Stromal cell of bone marrow (primary cell): ENCODE results near the gene RAB11FIP2.

Source experiments
- DNase-seq: peaks from one replicate; pipeline ENCODE4 v3.0.0-alpha.2; 2012; ENCODE audit warnings: low read depth

Gene RAB11FIP2

DNA sequence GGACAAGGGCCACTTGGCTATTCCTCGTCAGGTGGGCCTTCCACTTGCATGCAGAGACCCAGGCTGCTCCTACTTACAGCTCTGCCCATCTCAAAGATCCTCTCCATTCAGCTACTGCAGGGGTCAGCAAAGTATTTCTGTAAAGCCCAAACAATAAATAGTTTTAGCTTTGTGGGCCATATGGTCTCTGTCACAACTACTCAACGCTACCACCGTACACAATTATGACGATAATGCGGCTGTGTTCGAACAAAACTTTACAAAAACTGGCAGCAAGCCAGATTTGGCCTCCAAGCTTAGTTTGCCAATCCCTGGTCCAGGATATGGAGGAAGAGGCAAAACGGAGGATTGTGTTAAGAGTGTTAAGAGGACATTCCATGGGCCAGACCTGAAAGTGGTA lies 12.8 kb downstream of the RAB11FIP2 start:
- no peak for DNase-seq

GRCh38 chr10:118032564-118032963 lies 14.2 kb downstream of the RAB11FIP2 start:
- no peak for DNase-seq

- no peak for DNase-seq
These were observed 15.2 kb downstream of the RAB11FIP2 start for GRCh38 chr10:118031351-118032075.

DNA sequence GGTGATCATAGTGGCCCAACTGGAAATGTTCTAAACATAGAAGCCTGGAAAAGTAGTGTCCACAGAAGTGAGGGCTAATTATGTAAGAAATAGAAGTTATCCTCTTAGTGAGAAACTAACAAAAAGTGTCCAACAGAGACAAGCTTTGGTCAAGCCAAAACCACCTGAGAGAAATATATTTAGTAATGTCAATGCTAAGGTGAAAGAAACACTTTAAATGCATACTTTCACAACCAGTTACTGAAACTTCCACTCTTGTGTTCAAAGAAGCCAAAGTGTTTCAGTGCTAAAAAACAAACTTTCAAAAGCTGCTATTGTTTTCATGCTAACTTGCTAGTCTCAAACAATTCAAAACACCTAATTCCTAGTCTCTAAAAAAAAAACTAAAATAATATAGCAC lies 18.1 kb downstream of the RAB11FIP2 start:
- no peak for DNase-seq

- DNase-seq, result no peak
These were observed 19.3 kb downstream of the RAB11FIP2 start for GRCh38 chr10:118027397-118027796.

GRCh38 chr10:118026936-118027335 lies 19.8 kb downstream of the RAB11FIP2 start:
- no peak for DNase-seq

DNA sequence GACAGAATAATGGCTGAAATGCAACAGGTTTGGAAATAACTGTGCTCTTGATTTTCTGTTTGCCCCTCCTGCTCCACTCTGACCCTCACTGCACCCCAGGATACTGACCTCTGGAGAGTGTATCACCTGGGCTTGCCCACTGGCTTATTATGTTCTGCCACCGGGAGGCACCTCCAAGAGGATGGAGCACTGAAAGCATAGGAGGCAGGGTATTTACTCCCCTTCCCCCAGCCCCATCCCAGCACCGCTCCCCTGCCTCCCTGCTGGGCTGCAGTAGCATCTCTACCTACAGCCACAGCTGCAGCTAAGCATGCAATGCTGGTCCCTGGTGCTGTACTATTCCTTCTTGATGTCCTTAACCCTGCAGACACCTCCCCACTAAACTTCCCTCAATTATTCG lies 26.4 kb downstream of the RAB11FIP2 start:
- DNase-seq, result no peak

- no peak for DNase-seq
These were observed 28.9 kb downstream of the RAB11FIP2 start for GRCh38 chr10:118017850-118018249.

DNA sequence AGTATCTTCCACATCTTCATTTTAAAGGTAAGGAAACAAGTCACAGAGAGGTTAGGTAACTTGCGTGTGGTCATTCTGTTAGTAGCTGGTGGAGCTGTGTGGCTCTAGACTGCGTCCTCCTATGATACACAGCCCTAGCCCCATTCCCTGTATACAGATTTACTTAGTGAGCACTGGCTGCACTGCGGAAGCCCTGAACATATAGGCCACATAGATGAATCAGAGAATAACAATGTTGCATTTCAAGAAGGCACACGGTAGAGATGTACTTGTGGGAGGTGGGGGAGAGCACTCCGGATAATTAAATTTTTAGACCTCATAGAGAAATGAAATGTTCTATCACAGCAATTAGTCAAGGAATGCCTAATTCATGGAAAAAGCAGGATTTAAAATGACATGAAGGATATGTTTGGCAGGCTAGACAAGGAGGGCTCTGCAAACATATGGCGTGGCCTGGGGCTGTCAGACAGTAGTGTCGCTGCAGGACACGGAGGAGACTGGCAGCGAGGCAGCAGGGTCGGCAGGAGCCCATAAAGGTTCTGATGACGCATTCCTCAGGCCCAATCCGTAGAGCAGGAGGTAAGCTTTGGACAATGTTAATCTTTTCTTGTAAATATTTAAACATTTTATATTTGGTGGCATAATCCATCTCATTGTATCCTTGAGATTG lies 29.5 kb downstream of the RAB11FIP2 start:
- no peak for DNase-seq

DNA sequence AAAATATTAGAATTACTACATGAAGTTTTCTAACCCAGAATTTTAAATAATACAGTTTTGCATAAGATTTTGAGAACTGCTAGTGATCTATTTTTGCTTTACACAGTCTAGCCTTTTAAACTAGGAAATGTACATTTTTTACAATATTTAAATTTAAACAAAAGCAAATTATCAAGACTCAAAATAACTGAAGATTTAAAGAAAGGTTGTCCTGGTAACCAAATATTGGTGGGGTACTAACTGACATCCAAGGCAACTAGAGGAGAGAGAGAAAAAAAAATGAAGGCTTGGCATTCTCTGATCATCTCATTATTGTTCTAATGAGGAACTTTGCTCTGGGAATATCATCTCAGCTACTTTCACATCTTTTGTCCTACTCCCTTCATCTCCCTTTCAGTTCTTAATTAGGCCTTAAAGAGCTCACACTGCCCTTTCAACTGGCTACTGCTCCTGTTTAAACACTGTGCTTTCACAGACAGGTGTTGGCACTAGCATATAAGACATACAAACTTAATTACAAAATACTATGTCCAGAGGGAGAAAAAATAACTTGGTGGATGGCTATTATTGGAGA lies 33.7 kb downstream of the RAB11FIP2 start:
- DNase-seq, result no peak

DNA sequence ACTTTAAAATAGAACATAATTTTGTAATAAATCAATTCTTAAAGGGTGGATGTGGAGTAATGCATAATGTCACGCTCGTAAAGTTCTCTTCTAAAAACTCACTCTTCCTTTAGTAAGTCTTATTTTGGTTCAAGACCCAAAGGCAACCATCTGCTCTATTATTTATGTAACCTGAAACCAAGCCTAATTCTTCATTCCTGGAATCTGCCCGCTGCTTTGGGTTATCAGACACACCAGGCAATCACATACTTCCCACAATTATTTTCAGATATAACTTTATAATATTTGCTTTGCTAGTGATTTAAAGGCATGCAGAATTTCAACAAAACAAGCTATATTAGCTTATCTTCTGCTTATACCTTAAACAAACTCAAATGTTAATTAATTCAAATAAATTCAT lies 39.0 kb downstream of the RAB11FIP2 start:
- no peak for DNase-seq

DNA sequence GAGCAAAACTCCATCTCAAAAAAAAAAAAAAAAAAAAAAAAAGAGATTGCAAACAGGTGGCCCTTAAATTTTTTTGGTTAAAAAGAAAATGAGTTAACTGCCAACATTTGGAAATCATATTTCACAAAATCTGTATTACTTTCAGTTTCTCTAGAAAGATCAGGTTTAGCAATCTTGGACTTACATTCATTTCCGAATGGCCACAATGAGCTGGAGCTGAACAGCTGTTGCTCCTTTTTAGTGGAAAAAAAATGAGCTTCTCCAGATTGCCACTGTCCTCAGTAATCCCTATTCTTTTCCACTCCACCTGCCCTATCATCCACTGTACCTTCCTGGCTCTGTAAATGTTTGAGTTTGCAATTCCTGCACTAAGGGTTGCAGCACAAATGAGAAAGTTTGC lies 43.6 kb downstream of the RAB11FIP2 start:
- no peak for DNase-seq

DNA sequence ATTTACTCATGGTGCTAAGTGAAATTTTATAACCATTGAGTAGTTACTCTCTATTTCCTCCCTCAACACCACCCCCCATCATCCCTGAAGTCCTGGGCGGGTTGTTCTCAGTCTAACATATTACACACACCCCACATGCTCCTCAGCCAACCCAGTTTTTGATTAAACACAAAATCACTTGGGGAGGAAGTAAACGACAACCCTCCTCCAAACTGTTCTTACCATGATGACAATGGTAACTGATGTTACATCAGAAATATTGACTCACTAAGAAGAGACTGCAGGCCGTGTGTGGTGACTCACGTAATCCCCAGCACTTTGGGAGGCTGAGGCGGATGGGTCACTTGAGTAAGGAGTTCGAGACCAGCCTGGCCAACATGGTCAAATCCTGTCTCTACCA lies 44.2 kb downstream of the RAB11FIP2 start:
- no peak for DNase-seq

DNA sequence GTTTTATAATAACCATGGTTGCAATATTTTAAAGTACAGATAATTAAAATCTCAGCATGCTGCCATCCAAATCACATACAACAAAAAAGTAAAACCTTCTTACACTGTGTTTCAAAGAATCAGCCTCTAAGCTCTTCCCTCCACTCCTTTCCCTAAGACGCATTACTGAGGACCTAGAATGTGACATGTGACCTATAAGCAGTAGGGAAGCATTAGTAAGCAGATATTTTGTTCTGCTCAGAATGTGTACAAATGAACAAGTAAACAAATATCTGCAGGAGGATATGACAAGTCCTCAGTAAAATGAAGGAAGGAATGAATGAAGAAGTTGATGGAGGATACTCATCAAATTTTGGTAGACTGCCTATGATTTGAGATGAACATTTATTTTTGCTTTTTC lies 49.1 kb downstream of the RAB11FIP2 start:
- no peak for DNase-seq

- DNase-seq, result no peak
These were observed 50.0 kb downstream of the RAB11FIP2 start for GRCh38 chr10:117996709-117997108.

DNA sequence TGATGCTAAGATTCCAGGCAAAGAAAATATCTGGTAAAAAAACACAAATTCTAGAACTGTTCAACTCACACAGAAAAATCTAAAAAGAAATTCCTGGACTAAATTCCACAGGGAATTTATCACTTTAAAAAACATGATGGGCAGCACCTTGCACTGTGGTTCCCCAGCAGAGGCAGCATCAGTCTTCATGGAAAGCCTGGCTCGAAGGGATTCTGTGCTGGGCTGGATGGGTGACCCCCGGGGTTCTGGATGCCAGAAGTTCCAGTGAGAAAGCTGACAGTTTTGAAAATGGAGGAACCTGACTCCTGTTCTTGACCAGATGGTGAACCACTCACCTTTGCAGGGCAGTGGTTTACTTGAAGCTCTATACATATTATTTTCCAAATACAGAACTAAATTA lies 52.0 kb downstream of the RAB11FIP2 start:
- DNase-seq, result no peak

GRCh38 chr10:117993166-117993565 lies 53.6 kb downstream of the RAB11FIP2 start:
- DNase-seq, result no peak

DNA sequence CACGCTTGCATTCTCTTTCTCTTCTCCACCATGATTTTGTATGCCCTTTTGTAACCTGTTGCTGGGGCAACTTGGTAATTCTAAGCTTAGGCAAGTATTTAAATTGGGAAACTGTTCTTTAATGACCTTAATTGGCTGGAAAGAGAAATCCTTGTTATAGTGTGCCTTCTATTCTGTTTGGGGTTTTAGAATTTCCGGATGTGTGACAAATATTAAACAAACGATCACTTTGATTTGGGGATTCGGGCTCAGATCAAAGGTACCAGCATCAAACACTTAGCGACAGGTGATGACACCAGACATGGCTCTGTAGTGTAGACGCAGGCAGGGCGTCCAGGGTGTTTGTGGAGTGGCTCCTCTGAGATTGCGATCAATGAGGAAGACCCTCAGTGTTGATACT lies 55.0 kb downstream of the RAB11FIP2 start:
- DNase-seq, result no peak

GRCh38 chr10:117989962-117990361 lies 56.8 kb downstream of the RAB11FIP2 start:
- no peak for DNase-seq

- no peak for DNase-seq
These were observed 57.9 kb downstream of the RAB11FIP2 start for GRCh38 chr10:117988814-117989213.

- no peak for DNase-seq
These were observed 59.4 kb downstream of the RAB11FIP2 start for GRCh38 chr10:117987244-117987909.

DNA sequence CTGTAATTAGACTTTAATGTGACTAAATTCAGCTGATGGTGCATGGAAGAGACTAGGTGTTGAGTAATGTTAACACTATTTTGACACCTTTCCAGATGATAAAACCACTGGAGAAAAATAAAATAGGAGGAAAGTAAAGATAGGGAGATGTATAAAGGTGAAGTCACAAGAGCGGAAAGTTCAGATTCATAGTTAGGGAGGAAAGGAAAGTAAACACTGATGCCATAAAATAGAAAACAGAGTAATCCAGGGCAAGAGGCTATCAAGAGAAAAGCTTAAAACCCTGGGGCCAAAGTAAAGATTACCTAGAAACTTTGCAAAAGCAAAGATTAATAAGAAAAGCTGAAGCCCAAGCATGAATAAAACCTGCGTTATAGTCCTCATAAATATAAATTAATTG lies 62.8 kb downstream of the RAB11FIP2 start:
- DNase-seq, result no peak
